NCI-H82 (cell line): ENCODE data around the gene ABCC10.
"Not testable (repeated sequence)": the region's sequence is repeated elsewhere in the genome, so short reads cannot be mapped to it uniquely, and the experiment has no call there.

Source experiments
- DNase-seq: peaks from one replicate; lab custom pipeline; 2025; lab: John Stamatoyannopoulos, UW

Gene ABCC10

GRCh38 chr6:43498291-43498690 lies 71.0 kb downstream of the ABCC10 start:
- not testable (repeated sequence) for DNase-seq

- DNase-seq = no peak
Observed at GRCh38 chr6:43499028-43499815, 71.9 kb downstream of the ABCC10 start.
